ENCODE data around the gene PCSK9.
"Not testable (repeated sequence)": the region's sequence is repeated elsewhere in the genome, so short reads cannot be mapped to it uniquely, and the experiment has no call there.

The PCSK9 gene

DNA sequence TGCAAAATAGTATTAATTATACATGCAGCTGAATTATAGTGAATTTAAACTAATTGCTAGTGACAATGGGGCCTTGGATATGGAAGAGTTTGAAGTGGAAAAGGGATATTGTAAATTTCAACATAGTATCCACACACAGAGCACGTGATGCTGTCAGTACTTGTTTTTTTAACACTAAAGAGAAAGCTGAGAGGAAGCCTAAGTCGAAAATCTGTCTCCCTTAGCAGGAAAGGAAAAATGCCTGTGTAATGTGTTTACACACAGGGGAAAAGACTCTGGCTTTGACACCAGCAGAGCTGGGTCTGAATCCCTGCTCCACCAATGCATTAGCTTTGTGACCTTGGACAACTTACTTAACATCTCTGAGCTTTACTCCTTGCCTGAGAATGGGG, 42.6 kb downstream of the PCSK9 start:
- no peak for DNase-seq

- DNase-seq: no peak
Observed at GRCh38 chr1:55084257-55084656, 44.9 kb downstream of the PCSK9 start.

- DNase-seq: no peak
Observed at GRCh38 chr1:55087439-55087838, 48.1 kb downstream of the PCSK9 start.

- DNase-seq: peak; percentile 66
Observed at GRCh38 chr1:55088413-55088812, 49.1 kb downstream of the PCSK9 start.

- no peak for DNase-seq
Observed at GRCh38 chr1:55089683-55090082, 50.3 kb downstream of the PCSK9 start.

DNA sequence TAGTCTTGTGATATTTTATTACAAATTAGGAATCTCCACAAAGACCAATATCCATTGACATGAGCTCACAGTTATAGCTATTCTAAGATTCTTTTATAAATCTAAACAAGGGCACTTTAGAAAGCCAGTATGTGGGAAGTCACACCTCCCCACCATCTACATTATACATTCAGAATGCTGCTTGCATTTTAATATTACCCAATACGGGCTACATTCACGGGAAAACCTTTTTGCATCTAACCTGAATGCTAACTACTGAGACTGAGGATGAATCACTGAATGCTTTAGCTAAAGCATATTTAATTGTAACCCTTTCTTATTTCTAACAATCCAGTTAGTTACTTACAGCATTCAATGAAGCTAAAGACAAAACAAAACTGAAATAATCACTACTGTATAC, 53.1 kb downstream of the PCSK9 start:
- no peak for DNase-seq

DNA sequence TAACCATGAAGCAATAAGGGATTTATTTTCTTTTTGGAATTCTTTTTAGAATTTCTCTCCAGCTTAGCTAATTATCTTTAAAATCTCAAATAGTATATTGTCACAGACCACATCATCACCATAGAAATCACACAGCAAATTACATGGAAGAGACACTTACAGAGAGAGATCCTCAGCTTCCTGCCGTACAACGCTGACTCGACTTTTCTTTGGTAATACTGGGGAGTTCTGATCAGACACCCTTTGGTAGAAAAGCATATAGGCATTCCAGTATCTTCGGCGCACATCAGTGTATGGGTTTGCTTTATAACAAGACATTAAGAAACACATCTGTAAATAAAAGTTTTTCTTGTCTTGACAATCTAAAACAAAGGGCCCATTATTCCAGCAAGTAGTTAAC, 55.7 kb downstream of the PCSK9 start:
- no peak for DNase-seq

DNA sequence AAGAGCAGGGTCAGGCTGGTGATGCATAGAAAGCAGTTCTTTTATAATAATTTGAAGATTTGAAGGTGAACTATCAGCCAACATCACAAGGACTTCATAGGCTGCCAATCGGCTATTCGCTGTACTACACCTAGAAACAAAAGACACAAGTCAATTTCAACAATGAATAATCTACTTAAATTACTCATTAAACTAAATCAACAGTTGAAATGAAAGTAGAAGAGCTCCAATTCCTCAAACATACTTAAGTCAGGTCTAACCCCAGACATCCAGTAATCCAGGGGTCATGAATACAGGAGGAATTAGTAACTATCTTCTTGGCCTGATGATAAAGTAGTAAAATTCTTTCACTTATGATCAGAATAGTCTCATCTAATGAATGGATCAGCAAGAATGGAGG, 64.5 kb downstream of the PCSK9 start:
- DNase-seq: no peak

GRCh38 chr1:55107101-55107500, 67.8 kb downstream of the PCSK9 start:
- DNase-seq: no peak

DNA sequence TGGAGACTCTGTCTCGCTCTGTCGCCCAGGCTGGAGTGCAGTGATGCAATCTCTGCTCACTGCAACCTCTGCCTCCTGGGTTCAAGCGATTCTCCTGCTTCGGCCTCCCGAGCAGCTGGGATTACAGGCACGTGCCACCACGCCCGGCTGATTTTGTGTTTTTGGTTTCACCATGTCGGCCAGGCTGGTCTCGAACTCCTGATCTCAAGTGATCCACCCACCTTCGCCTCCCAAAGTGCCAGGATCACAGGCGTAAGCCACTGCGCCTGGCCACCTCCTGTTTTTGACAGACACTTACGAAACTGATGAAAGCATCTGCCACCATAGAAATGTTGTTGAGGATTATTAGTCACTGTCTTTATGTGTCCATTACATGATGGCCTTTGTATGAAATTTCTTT, 69.7 kb downstream of the PCSK9 start:
- not testable (repeated sequence) for DNase-seq

Data from hematopoietic multipotent progenitor cell treated with erythropoietin and hydrocortisone succinate and interleukin-3 and kit ligand, for 4 days (in vitro differentiated cells).